B cell (primary cell): Measurements from ENCODE around the gene C7orf33. TPM values are rescaled to one million over a fixed set of nuclear protein-coding genes. Genes with fewer than 3 reads are reported as not detected.

ENCODE experiments used
- ATAC-seq: fragments of 200-7000 bp; cut with Tn5 transposase; one replicate; pipeline ENCODE4 v1.10.0; 2021; ENCODE audit warnings: low read depth, mild to moderate bottlenecking, moderate number of reproducible peaks, moderate library complexity
- CTCF ChIA-PET: fragments of 350-600 bp; sonication (Branson Sonifier 250); formaldehyde crosslinking; loops from one replicate; lab custom pipeline; 2021; ENCODE audit warnings: antibody characterized with exemption, inconsistent platforms; lab: Charles Lee
- POLR2A ChIA-PET: fragments of 350-600 bp; sonication (Branson Sonifier 250); formaldehyde crosslinking; loops from one replicate; lab custom pipeline; 2021; ENCODE audit warnings: antibody characterized with exemption; lab: Charles Lee
- DNase-seq: peaks from one replicate; pipeline ENCODE4 v3.0.0; 2013
- H2AFZ ChIP-seq: 2 replicates; pipeline ENCODE4 v1.6.1; 2012; ENCODE audit warnings: mild to moderate bottlenecking, low read depth, low read length; ENCODE audit not compliant: insufficient read depth, poor library complexity, severe bottlenecking
- H3K27ac ChIP-seq, 2 donors: 1 replicate in 1 of 2; 2 replicates in 1 of 2; pipeline ENCODE4 v1.5.1; 2012 to 2013; ENCODE audit warnings: low read length in 2 of 2, mild to moderate bottlenecking in 2 of 2, moderate library complexity in 1 of 2
- H3K27me3 ChIP-seq, 4 experiments: fragments of 200-600 bp in 1 of 4; sonication (generic) in 1 of 4; replicated peaks in 1 of 4; 1 replicate in 2 of 4; 2 replicates in 2 of 4; pipeline versions ENCODE4 v1.6.1 to v1.7.0; 2013 to 2016; ENCODE audit warnings: low read length in 3 of 4, mild to moderate bottlenecking in 2 of 4, mixed read lengths in 1 of 4, moderate library complexity in 1 of 4; ENCODE audit not compliant: insufficient read depth in 4 of 4, control insufficient read depth in 3 of 4; ENCODE audit errors: control extremely low read depth in 1 of 4
- H3K36me3 ChIP-seq, 2 experiments: replicated peaks in 1 of 2; 1 replicate in 1 of 2; 2 replicates in 1 of 2; pipeline versions ENCODE4 v1.6.1 to v1.7.1; 2013; ENCODE audit warnings: low read length in 1 of 2; ENCODE audit not compliant: insufficient read depth in 2 of 2, control insufficient read depth in 1 of 2; ENCODE audit errors: control extremely low read depth in 1 of 2, extremely low read depth in 1 of 2
- H3K4me1 ChIP-seq, 2 donors: fragments of 200-600 bp in 1 of 2; sonication (generic) in 1 of 2; 1 replicate in 1 of 2; 2 replicates in 1 of 2; pipeline versions ENCODE4 v1.5.1 to v1.6.1; 2013 to 2017; ENCODE audit warnings: low read length in 2 of 2; ENCODE audit not compliant: control insufficient read depth in 2 of 2, insufficient read depth in 2 of 2
- H3K4me2 ChIP-seq: replicated peaks from 2 replicates; pipeline ENCODE3; 2012; ENCODE audit warnings: mild to moderate bottlenecking, low read depth, low read length; ENCODE audit not compliant: poor library complexity, severe bottlenecking
- H3K4me3 ChIP-seq, 5 experiments: fragments of 200-600 bp in 1 of 5; sonication (generic) in 1 of 5; 1 replicate in 3 of 5; 2 replicates in 2 of 5; pipeline versions ENCODE4 v1.5.1 to v1.7.0; 2011 to 2016; ENCODE audit warnings: low read length in 4 of 5, mild to moderate bottlenecking in 4 of 5, low read depth in 2 of 5, control low read depth in 1 of 5, moderate library complexity in 1 of 5; ENCODE audit not compliant: insufficient read depth in 1 of 5; ENCODE audit errors: control extremely low read depth in 1 of 5, extremely low read depth in 1 of 5
- H3K79me2 ChIP-seq: fragments of 200-600 bp; sonication (generic); one replicate; pipeline ENCODE4 v1.6.0; 2016; ENCODE audit warnings: low read length; ENCODE audit not compliant: control insufficient read depth, insufficient read depth
- H3K9ac ChIP-seq: fragments of 200-600 bp; sonication (generic); 2 replicates; pipeline ENCODE4 v1.6.1; 2017; ENCODE audit warnings: mild to moderate bottlenecking, low read length, moderate library complexity
- H3K9me3 ChIP-seq, 3 donors: one replicate each; pipeline versions ENCODE4 v1.6.1 to v1.7.1; 2013; ENCODE audit warnings: low read length in 2 of 3; ENCODE audit not compliant: control insufficient read depth in 2 of 3, insufficient read depth in 1 of 3; ENCODE audit errors: control extremely low read depth in 1 of 3
- H4K20me1 ChIP-seq: 2 replicates; pipeline ENCODE4 v1.6.0; 2012; ENCODE audit warnings: mild to moderate bottlenecking, low read length; ENCODE audit not compliant: insufficient read depth, control insufficient read depth, poor library complexity, severe bottlenecking
- H3K27ac Mint-ChIP-seq: one replicate; pipeline ENCODE4 v1.8.0; 2021; ENCODE audit warnings: mixed read lengths
- H3K27me3 Mint-ChIP-seq: one replicate; pipeline ENCODE4 v1.8.0; 2021; ENCODE audit warnings: mixed read lengths
- H3K4me1 Mint-ChIP-seq: one replicate; pipeline ENCODE4 v1.8.0; 2021; ENCODE audit warnings: mixed read lengths
- H3K4me3 Mint-ChIP-seq: one replicate; pipeline ENCODE4 v1.8.0; 2021; ENCODE audit warnings: mixed read lengths
- H3K9me3 Mint-ChIP-seq: one replicate; pipeline ENCODE4 v1.8.0; 2022; ENCODE audit warnings: mixed read lengths; ENCODE audit not compliant: insufficient read depth
- EZH2 ChIP-seq: IDR thresholded peaks from 2 replicates; pipeline ENCODE4 v1.6.1; 2012; ENCODE audit warnings: borderline replicate concordance, low read depth, mild to moderate bottlenecking, moderate library complexity, low read length; ENCODE audit not compliant: insufficient read depth, poor library complexity, severe bottlenecking
- WGBS: methylation state at CpG from one replicate; pipeline ENCODE4 v1.1.5; 2013; ENCODE audit warnings: missing lambda C conversion rate; ENCODE audit not compliant: insufficient coverage; 5-methylcytosine and 5-hydroxymethylcytosine counted together
- intact Hi-C: fragments of 100-400 bp; cut with micrococcal nuclease; formaldehyde crosslinking; loops from one replicate; pipeline ENCODE4 v1.10.0; 2022
- polyA plus RNA-seq: library from polyadenylated mRNA; depleted of rRNA; stranded (reverse); fragments of >200 nt; gene quantifications from 2 replicates; pipeline ENCODE4 v1.2.3, GENCODE V29; 2012
- total RNA-seq, 2 donors: library from RNA; stranded (reverse); fragments of 120-200 nt in 1 of 2; gene quantifications; 1 replicate in 1 of 2; 2 replicates in 1 of 2; pipeline versions ENCODE4 v1.2.3 to v1.2.4, GENCODE V29; 2013 to 2022
- TF ChIP-seq, protein P1 (sequence below): fragments of 200-600 bp; IDR thresholded peaks from one replicate; pipeline ENCODE4 v1.8.0; 2022; ENCODE audit warnings: antibody characterized with exemption, mild to moderate bottlenecking

The C7orf33 gene
- total and polyA plus RNA-seq, 2 donors (not counting 1 experiment from before 2014, with no cell fraction given): not detected

DNA sequence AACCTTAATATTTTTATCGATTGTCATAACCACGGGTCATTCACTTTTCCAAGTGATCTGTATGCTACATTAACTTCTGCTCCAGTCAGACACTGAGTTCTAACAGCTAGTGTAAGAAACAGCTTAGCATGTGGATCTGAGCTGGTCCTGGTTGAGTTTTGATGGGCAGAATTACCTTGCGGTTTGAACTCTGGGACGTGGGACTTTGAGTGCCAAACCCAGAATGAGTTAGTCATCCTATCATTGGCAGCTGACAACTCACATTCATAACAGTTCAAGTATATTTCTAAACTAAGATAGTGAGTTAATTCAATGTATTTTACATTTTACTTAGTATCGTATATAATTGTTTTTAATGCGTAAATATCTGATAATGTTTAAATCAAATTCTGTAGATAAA is 43.2 kb downstream of the C7orf33 start:
- no peak for TF ChIP-seq EZH2
- TF ChIP-seq, protein P1, sequence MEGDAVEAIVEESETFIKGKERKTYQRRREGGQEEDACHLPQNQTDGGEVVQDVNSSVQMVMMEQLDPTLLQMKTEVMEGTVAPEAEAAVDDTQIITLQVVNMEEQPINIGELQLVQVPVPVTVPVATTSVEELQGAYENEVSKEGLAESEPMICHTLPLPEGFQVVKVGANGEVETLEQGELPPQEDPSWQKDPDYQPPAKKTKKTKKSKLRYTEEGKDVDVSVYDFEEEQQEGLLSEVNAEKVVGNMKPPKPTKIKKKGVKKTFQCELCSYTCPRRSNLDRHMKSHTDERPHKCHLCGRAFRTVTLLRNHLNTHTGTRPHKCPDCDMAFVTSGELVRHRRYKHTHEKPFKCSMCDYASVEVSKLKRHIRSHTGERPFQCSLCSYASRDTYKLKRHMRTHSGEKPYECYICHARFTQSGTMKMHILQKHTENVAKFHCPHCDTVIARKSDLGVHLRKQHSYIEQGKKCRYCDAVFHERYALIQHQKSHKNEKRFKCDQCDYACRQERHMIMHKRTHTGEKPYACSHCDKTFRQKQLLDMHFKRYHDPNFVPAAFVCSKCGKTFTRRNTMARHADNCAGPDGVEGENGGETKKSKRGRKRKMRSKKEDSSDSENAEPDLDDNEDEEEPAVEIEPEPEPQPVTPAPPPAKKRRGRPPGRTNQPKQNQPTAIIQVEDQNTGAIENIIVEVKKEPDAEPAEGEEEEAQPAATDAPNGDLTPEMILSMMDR: no peak
- Histone ChIP-seq H3K27me3 (no peaks in the 10 kb centered on the region), H3K79me2 (no peaks in the 10 kb centered on the region), H4K20me1 (no peaks in the 10 kb centered on the region), H3K4me2 (no peak overlapping the region), H3K27ac (no peak overlapping the region), H3K9ac (no peak overlapping the region), H2AFZ (no peak overlapping the region), H3K9me3 (no peaks in the 10 kb centered on the region), H3K36me3 (no peaks in the 10 kb centered on the region), H3K4me1 (peaks cover 3 to 12% of the 10 kb centered on the region in 2 donors), H3K4me3 (no peak overlapping the region)
- peaks cover 25% of the 10 kb centered on the region for H3K4me1 Mint-ChIP-seq
- H3K9me3 Mint-ChIP-seq: no peaks in the 10 kb centered on the region
- DNase-seq: no peak
- no peak overlapping the region for H3K27ac Mint-ChIP-seq
- ChIA-PET CTCF (interaction anchor here (1.3 kb wide), 1 partner anchor 67 kb away, joined by 3 read pairs; no protein-coding TSS in a partner anchor), POLR2A (no interaction called here)
- intact Hi-C loops: no loop called here
- 83% methylated on average over 2 of the region's 6 CpGs for WGBS
- H3K4me3 Mint-ChIP-seq: peak overlapping the region; percentile 10
- peaks cover 3% of the 10 kb centered on the region for H3K27me3 Mint-ChIP-seq
- ATAC-seq: no peak

DNA sequence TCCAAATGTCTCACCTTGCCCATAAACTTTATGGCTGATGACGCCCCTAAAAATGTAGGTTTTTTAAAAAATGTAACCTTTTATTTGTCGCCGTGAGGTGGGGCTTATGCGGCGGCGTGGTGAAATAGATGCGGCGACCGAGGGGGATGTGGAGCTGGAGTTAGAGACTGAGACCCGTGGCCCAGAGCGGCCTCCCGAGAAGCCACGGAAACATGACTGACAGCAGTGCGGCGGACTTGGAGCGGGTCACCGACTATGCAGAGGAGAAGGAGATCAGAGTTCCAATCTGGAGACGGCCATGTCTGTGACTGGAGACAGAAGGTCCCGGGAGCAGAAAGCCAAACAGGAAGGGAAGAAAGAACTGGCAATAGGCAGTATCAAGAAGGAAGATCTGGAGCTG is 46.5 kb downstream of the C7orf33 start:
- Histone ChIP-seq H2AFZ (no peak overlapping the region), H3K27ac (no peak overlapping the region), H3K9ac (no peak overlapping the region), H3K9me3 (no peaks in the 10 kb centered on the region), H3K4me1 (peaks cover 3 to 4% of the 10 kb centered on the region in 2 donors), H3K27me3 (no peaks in the 10 kb centered on the region), H3K79me2 (no peaks in the 10 kb centered on the region), H4K20me1 (no peaks in the 10 kb centered on the region), H3K4me3 (no peak overlapping the region), H3K36me3 (no peaks in the 10 kb centered on the region), H3K4me2 (no peak overlapping the region)
- TF ChIP-seq, protein P1: no peak
- TF ChIP-seq EZH2: no peak
- intact Hi-C loops: no loop called here
- Mint-ChIP-seq H3K27ac (no peak overlapping the region), H3K4me3 (no peak overlapping the region), H3K4me1 (peaks cover 13% of the 10 kb centered on the region), H3K9me3 (no peaks in the 10 kb centered on the region), H3K27me3 (no peaks in the 10 kb centered on the region)
- ChIA-PET CTCF (no interaction called here), POLR2A (no interaction called here)
- DNase-seq (no peak), ATAC-seq (no peak)
- over 99% methylated on average over 18 of the region's 19 CpGs for WGBS
